HepG2 (cell line): Measurements from ENCODE around the gene TMX2. TPM values are rescaled to one million over a fixed set of nuclear protein-coding genes. Genes with fewer than 3 reads are reported as not detected.

Experiments
- ATF7 ChIP-seq, 2 experiments: fragments of 450-650 bp in 1 of 2; sonication (generic) in 1 of 2; formaldehyde crosslinking in 1 of 2; IDR thresholded peaks; 2 replicates each; pipeline versions ENCODE4 v1.4.0 to v1.6.1; 2016 to 2020; ENCODE audit warnings: antibody characterized with exemption in 1 of 2, mild to moderate bottlenecking in 1 of 2, missing genetic modification reagents in 1 of 2
- BORCS8-MEF2B ChIP-seq: sonication (generic); formaldehyde crosslinking; IDR thresholded peaks from 2 replicates; pipeline ENCODE4 v1.8.0; 2022; ENCODE audit warnings: mild to moderate bottlenecking, missing genetic modification reagents
- CEBPG ChIP-seq: IDR thresholded peaks from 2 replicates; pipeline ENCODE4 v1.6.1; 2016
- MEF2D ChIP-seq: sonication (generic); formaldehyde crosslinking; IDR thresholded peaks from 2 replicates; pipeline ENCODE4 v1.5.1; 2020; ENCODE audit warnings: mild to moderate bottlenecking, missing genetic modification reagents
- MLLT10 ChIP-seq: sonication (generic); formaldehyde crosslinking; IDR thresholded peaks from 2 replicates; pipeline ENCODE4 v1.4.0; 2020; ENCODE audit warnings: missing genetic modification reagents
- RXRA ChIP-seq: sonication (generic); formaldehyde crosslinking; IDR thresholded peaks from 2 replicates; pipeline ENCODE4 v1.5.1; 2020; ENCODE audit warnings: missing genetic modification reagents
- SALL1 ChIP-seq: sonication (generic); formaldehyde crosslinking; IDR thresholded peaks from 2 replicates; pipeline ENCODE4 v1.8.0; 2022; ENCODE audit warnings: mild to moderate bottlenecking, missing genetic modification reagents
- SKI ChIP-seq: fragments of 450-650 bp; IDR thresholded peaks from one replicate; pipeline ENCODE4 v1.6.1; 2018; ENCODE audit warnings: mild to moderate bottlenecking; ENCODE audit not compliant: partially characterized antibody
- THYN1 ChIP-seq: sonication (generic); formaldehyde crosslinking; IDR thresholded peaks from 2 replicates; pipeline ENCODE4 v1.8.1; 2023; ENCODE audit warnings: low read depth, mild to moderate bottlenecking, moderate library complexity, missing genetic modification reagents, borderline replicate concordance
- YEATS4 ChIP-seq: sonication (generic); formaldehyde crosslinking; IDR thresholded peaks from 2 replicates; pipeline ENCODE4 v1.4.0; 2020; ENCODE audit warnings: missing genetic modification reagents, borderline replicate concordance
- ZBTB1 ChIP-seq: sonication (generic); formaldehyde crosslinking; IDR thresholded peaks from 2 replicates; pipeline ENCODE4 v1.4.0; 2020; ENCODE audit warnings: missing genetic modification reagents, borderline replicate concordance
- ZBTB42 ChIP-seq: sonication (generic); formaldehyde crosslinking; IDR thresholded peaks from 2 replicates; pipeline ENCODE4 v1.5.0; 2020; ENCODE audit warnings: mild to moderate bottlenecking, missing genetic modification reagents
- ZFX ChIP-seq: sonication (generic); formaldehyde crosslinking; IDR thresholded peaks from 2 replicates; pipeline ENCODE4 v1.4.0; 2020; ENCODE audit warnings: mild to moderate bottlenecking, low read depth, missing genetic modification reagents, moderate library complexity
- ZNF10 ChIP-seq: sonication (generic); formaldehyde crosslinking; IDR thresholded peaks from 2 replicates; pipeline ENCODE4 v1.4.0; 2020; ENCODE audit warnings: mild to moderate bottlenecking, low read depth, missing genetic modification reagents, borderline replicate concordance
- ZNF121 ChIP-seq: sonication (generic); formaldehyde crosslinking; IDR thresholded peaks from 2 replicates; pipeline ENCODE4 v1.5.0; 2020; ENCODE audit warnings: mild to moderate bottlenecking, missing genetic modification reagents
- ZNF256 ChIP-seq: sonication (generic); formaldehyde crosslinking; conservative IDR thresholded peaks from 2 replicates; pipeline ENCODE4 v1.4.0; 2020; ENCODE audit warnings: missing genetic modification reagents
- ZNF768 ChIP-seq: sonication (generic); formaldehyde crosslinking; IDR thresholded peaks from 2 replicates; pipeline ENCODE4 v1.4.0; 2020; ENCODE audit warnings: missing genetic modification reagents
- ZNF775 ChIP-seq: sonication (generic); formaldehyde crosslinking; IDR thresholded peaks from 2 replicates; pipeline ENCODE4 v1.4.0; 2020; ENCODE audit warnings: missing genetic modification reagents, mild to moderate bottlenecking, moderate library complexity, borderline replicate concordance
- ZSCAN20 ChIP-seq: sonication (generic); formaldehyde crosslinking; IDR thresholded peaks from 2 replicates; pipeline ENCODE4 v1.4.0; 2020; ENCODE audit warnings: missing genetic modification reagents, mild to moderate bottlenecking, borderline replicate concordance
- polyA plus RNA-seq, 8 experiments: library from polyadenylated mRNA; depleted of rRNA in 3 of 8; stranded (reverse) in 7 of 8; unstranded in 1 of 8; fragments of >200 nt; fragmentation: Illumina TruSeq in 4 of 8; extraction: Trizol in 4 of 8; gene quantifications; 2 replicates each; pipeline versions ENCODE4 v1.2.1 to v1.2.3, GENCODE V29; 2011 to 2016; ENCODE audit warnings: low read depth in 4 of 8, missing spikeins in 1 of 8, mixed read lengths in 1 of 8; ENCODE audit not compliant: insufficient read depth in 1 of 8
- total RNA-seq, 5 experiments: library from RNA; depleted of rRNA; stranded (reverse); fragments of >200 nt; fragmentation: Illumina TruSeq; extraction: Trizol; gene quantifications; 2 replicates each; pipeline ENCODE4 v1.2.3, GENCODE V29; 2016; ENCODE audit warnings: low read depth in 1 of 5
- TF ChIP-seq, protein P1 (sequence below): sonication (generic); formaldehyde crosslinking; IDR thresholded peaks from 2 replicates; pipeline ENCODE4 v1.4.0; 2020; ENCODE audit warnings: missing genetic modification reagents, borderline replicate concordance
- TF ChIP-seq, protein P2 (sequence below): sonication (generic); formaldehyde crosslinking; IDR thresholded peaks from 2 replicates; pipeline ENCODE4 v1.8.0; 2022; ENCODE audit warnings: mild to moderate bottlenecking, missing genetic modification reagents; ENCODE audit not compliant: insufficient replicate concordance
- TF ChIP-seq, protein P3 (sequence below): sonication (generic); formaldehyde crosslinking; conservative IDR thresholded peaks from 2 replicates; pipeline ENCODE4 v1.8.0; 2022; ENCODE audit warnings: mild to moderate bottlenecking, moderate library complexity, missing genetic modification reagents
- TF ChIP-seq, protein P4 (sequence below): sonication (generic); formaldehyde crosslinking; IDR thresholded peaks from 2 replicates; pipeline ENCODE4 v1.4.0; 2020; ENCODE audit warnings: mild to moderate bottlenecking, missing genetic modification reagents

Gene TMX2
- total and polyA plus RNA-seq, 2 of the 13 experiments (the other 11 are each of a cell fraction or from before 2014, with no cell fraction given), result 84.5 to 129 TPM

DNA sequence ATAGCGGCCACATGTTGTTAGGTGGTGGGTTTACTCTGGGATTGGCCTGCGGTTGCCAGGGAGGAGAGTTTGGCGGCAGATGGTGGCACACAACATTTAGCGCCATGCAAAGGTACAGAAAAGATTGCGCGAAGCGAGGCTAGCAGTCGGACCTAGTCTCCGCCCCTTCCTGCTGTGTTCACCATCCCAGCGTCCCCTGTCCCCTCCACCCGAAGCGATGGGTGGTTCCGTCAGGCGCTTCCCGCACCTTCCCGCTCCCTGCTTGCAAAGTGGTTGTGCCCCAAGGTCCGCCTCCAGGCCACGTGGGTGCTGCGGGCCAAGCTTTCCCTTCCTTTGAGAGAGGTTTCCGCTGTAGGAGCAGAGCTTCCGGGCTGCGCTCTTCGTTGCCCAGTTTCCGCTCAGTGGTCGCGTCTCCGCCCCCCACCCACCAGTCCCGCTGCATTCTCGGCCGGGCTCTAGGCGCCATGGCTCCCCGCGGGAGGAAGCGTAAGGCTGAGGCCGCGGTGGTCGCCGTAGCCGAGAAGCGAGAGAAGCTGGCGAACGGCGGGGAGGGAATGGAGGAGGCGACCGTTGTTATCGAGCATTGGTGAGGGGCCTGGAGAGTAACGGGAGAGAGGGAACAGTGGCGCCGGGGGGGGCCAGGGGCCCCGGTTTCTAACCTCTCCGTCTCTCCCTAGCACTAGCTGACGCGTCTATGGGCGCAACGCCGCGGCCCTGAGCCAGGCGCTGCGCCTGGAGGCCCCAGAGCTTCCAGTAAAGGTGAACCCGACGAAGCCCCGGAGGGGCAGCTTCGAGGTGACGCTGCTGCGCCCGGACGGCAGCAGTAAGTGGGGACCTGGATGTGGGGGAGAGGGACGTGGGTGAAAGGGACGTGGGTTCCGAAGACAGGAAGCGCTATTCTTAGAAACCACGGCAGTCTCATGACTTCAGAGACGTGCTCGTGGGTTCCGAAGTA lies 29.0 kb downstream of the TMX2 start, which contains the start of gene SELENOH (continued):
- TF ChIP-seq, protein P1, sequence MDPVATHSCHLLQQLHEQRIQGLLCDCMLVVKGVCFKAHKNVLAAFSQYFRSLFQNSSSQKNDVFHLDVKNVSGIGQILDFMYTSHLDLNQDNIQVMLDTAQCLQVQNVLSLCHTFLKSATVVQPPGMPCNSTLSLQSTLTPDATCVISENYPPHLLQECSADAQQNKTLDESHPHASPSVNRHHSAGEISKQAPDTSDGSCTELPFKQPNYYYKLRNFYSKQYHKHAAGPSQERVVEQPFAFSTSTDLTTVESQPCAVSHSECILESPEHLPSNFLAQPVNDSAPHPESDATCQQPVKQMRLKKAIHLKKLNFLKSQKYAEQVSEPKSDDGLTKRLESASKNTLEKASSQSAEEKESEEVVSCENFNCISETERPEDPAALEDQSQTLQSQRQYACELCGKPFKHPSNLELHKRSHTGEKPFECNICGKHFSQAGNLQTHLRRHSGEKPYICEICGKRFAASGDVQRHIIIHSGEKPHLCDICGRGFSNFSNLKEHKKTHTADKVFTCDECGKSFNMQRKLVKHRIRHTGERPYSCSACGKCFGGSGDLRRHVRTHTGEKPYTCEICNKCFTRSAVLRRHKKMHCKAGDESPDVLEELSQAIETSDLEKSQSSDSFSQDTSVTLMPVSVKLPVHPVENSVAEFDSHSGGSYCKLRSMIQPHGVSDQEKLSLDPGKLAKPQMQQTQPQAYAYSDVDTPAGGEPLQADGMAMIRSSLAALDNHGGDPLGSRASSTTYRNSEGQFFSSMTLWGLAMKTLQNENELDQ, result no peak
- TF ChIP-seq YEATS4 (CRISPR knock-in tag) (peak; percentile 84), ATF7 (IDR thresholded peaks at IDR 0.05) (no peak), ATF7 (CRISPR knock-in tag; IDR thresholded peaks at IDR 0.05) (no peak), ZNF256 (CRISPR knock-in tag) (no peak), ZNF10 (no peak), ZNF121 (peak; percentile 89), ZSCAN20 (CRISPR knock-in tag) (no peak), MEF2D (CRISPR knock-in tag) (no peak), ZNF768 (peak; percentile 43; the same call in 1 of the 2 replicates), ZFX (peak; percentile 75; the same call in 1 of the 2 replicates), SKI (no peak), SALL1 (peak; percentile 87), ZBTB1 (CRISPR knock-in tag) (no peak), CEBPG (CRISPR knock-in tag) (peak; percentile 24; the same call in 1 of the 2 replicates), RXRA (CRISPR knock-in tag) (peak; percentile 46; the same call in 1 of the 2 replicates), ZNF775 (CRISPR knock-in tag) (no peak), MLLT10 (CRISPR knock-in tag) (no peak), THYN1 (CRISPR knock-in tag) (no peak), BORCS8-MEF2B (CRISPR knock-in tag) (peak; percentile 82), ZBTB42 (CRISPR knock-in tag) (no peak)
- TF ChIP-seq, protein P2, sequence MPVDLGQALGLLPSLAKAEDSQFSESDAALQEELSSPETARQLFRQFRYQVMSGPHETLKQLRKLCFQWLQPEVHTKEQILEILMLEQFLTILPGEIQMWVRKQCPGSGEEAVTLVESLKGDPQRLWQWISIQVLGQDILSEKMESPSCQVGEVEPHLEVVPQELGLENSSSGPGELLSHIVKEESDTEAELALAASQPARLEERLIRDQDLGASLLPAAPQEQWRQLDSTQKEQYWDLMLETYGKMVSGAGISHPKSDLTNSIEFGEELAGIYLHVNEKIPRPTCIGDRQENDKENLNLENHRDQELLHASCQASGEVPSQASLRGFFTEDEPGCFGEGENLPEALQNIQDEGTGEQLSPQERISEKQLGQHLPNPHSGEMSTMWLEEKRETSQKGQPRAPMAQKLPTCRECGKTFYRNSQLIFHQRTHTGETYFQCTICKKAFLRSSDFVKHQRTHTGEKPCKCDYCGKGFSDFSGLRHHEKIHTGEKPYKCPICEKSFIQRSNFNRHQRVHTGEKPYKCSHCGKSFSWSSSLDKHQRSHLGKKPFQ (CRISPR knock-in tag), result no peak
- TF ChIP-seq, protein P3, sequence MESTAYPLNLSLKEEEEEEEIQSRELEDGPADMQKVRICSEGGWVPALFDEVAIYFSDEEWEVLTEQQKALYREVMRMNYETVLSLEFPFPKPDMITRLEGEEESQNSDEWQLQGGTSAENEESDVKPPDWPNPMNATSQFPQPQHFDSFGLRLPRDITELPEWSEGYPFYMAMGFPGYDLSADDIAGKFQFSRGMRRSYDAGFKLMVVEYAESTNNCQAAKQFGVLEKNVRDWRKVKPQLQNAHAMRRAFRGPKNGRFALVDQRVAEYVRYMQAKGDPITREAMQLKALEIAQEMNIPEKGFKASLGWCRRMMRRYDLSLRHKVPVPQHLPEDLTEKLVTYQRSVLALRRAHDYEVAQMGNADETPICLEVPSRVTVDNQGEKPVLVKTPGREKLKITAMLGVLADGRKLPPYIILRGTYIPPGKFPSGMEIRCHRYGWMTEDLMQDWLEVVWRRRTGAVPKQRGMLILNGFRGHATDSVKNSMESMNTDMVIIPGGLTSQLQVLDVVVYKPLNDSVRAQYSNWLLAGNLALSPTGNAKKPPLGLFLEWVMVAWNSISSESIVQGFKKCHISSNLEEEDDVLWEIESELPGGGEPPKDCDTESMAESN (CRISPR knock-in tag), result 0 out of 2 replicates have a peak, but pooled peaks have one; percentile 38
- TF ChIP-seq, protein P4, sequence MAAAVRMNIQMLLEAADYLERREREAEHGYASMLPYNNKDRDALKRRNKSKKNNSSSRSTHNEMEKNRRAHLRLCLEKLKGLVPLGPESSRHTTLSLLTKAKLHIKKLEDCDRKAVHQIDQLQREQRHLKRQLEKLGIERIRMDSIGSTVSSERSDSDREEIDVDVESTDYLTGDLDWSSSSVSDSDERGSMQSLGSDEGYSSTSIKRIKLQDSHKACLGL (CRISPR knock-in tag), result peak; percentile 62; the same call in 1 of the 2 replicates
